H1 (cell line): ENCODE data around the gene TNPO3. TPM values are rescaled to one million over a fixed set of nuclear protein-coding genes. Genes with fewer than 3 reads are reported as not detected.

Experiments used
- CTCF ChIA-PET: fragments of 300-600 bp; sonication (Branson Sonifier 250); formaldehyde crosslinking; loops from one replicate; lab custom pipeline; 2021; ENCODE audit not compliant: partially characterized antibody; lab: Charles Lee
- POLR2A ChIA-PET: fragments of 300-600 bp; sonication (Branson Sonifier 250); formaldehyde crosslinking; loops from one replicate; lab custom pipeline; 2021; ENCODE audit warnings: inconsistent platforms; ENCODE audit not compliant: partially characterized antibody; lab: Charles Lee
- DNase-seq, 2 experiments: peaks; one replicate each; pipeline versions ENCODE4 v3.0.0 to v3.0.0-alpha.2; 2010 to 2022; ENCODE audit warnings: low spot score in 2 of 2, low read depth in 1 of 2, mixed read lengths in 1 of 2
- FAIRE-seq: peaks from 2 replicates; lab custom pipeline; 2011; peaks lifted over from hg19 to GRCh38; lab: Jason Lieb, UNC
- H2AFZ ChIP-seq: 2 replicates; pipeline ENCODE4 v1.8.1; 2012; ENCODE audit warnings: low read length, inconsistent platforms
- H2AK5ac ChIP-seq: 2 replicates; pipeline ENCODE4 v1.6.1; 2013; ENCODE audit warnings: low read depth, low read length
- H2BK120ac ChIP-seq: replicated peaks from 2 replicates; pipeline ENCODE3; 2013; ENCODE audit warnings: low read depth, low read length, inconsistent platforms
- H2BK12ac ChIP-seq: 2 replicates; pipeline ENCODE4 v1.6.1; 2013; ENCODE audit warnings: low read depth, low read length
- H2BK15ac ChIP-seq: 2 replicates; pipeline ENCODE4 v1.6.1; 2013; ENCODE audit warnings: low read length
- H2BK20ac ChIP-seq: 2 replicates; pipeline ENCODE4 v1.6.1; 2013; ENCODE audit warnings: low read length
- H2BK5ac ChIP-seq: 2 replicates; pipeline ENCODE4 v1.6.1; 2013; ENCODE audit warnings: low read depth, low read length
- H3K14ac ChIP-seq: 2 replicates; pipeline ENCODE4 v1.6.1; 2013; ENCODE audit warnings: inconsistent platforms; ENCODE audit not compliant: insufficient read length
- H3K18ac ChIP-seq: 2 replicates; pipeline ENCODE4 v1.6.1; 2013; ENCODE audit warnings: low read length; ENCODE audit errors: extremely low read depth
- H3K23ac ChIP-seq: 2 replicates; pipeline ENCODE4 v1.6.1; 2013; ENCODE audit warnings: inconsistent platforms; ENCODE audit not compliant: insufficient read length
- H3K23me2 ChIP-seq: 2 replicates; pipeline ENCODE4 v1.6.1; 2013; ENCODE audit warnings: low read depth, low read length
- H3K27ac ChIP-seq: 2 replicates; pipeline ENCODE4 v1.6.1; 2011; ENCODE audit warnings: low read depth, low read length, inconsistent platforms
- H3K27me3 ChIP-seq, 4 experiments: replicated peaks in 1 of 4; 1 replicate in 1 of 4; 2 replicates in 3 of 4; pipeline versions ENCODE4 v1.6.1 to v1.8.1; 2011 to 2013; ENCODE audit warnings: low read length in 3 of 4, mild to moderate bottlenecking in 3 of 4, inconsistent platforms in 2 of 4, mixed read lengths in 2 of 4, moderate library complexity in 1 of 4; ENCODE audit not compliant: control insufficient read depth in 3 of 4, insufficient read depth in 3 of 4; ENCODE audit errors: extremely low read depth in 1 of 4
- H3K36me3 ChIP-seq, 4 experiments: 2 replicates each; pipeline versions ENCODE4 v1.6.1 to v1.8.1; 2011 to 2013; ENCODE audit warnings: mild to moderate bottlenecking in 4 of 4, low read length in 3 of 4, moderate library complexity in 2 of 4, control low read depth in 1 of 4, inconsistent platforms in 1 of 4; ENCODE audit not compliant: insufficient read depth in 4 of 4, control insufficient read depth in 2 of 4
- H3K4ac ChIP-seq: replicated peaks from 2 replicates; pipeline ENCODE3; 2013; ENCODE audit warnings: low read length, low read depth, mixed read lengths, inconsistent platforms; ENCODE audit not compliant: insufficient read length
- H3K4me1 ChIP-seq, 4 experiments: replicated peaks in 1 of 4; 1 replicate in 1 of 4; 2 replicates in 3 of 4; pipeline versions ENCODE4 v1.6.1 to v1.8.1; 2011 to 2013; ENCODE audit warnings: low read length in 3 of 4, inconsistent platforms in 2 of 4, mixed read lengths in 1 of 4; ENCODE audit not compliant: insufficient read depth in 4 of 4, control insufficient read depth in 3 of 4
- H3K4me2 ChIP-seq, 2 experiments: 2 replicates each; pipeline versions ENCODE4 v1.6.1 to v1.8.1; 2011 to 2013; ENCODE audit warnings: low read depth in 2 of 2, low read length in 2 of 2, control low read depth in 1 of 2, inconsistent platforms in 1 of 2, mild to moderate bottlenecking in 1 of 2; ENCODE audit not compliant: insufficient read depth in 1 of 2
- H3K4me3 ChIP-seq, 4 experiments: fragments of 200-600, 300-600 bp in 1 of 4; sonication (generic), shearing (Covaris generic), sonication (Bioruptor Twin) in 1 of 4; 2 replicates each; pipeline versions ENCODE4 v1.5.1 to v1.8.1; 2011 to 2016; ENCODE audit warnings: low read length in 4 of 4, low read depth in 3 of 4, control low read depth in 2 of 4, inconsistent platforms in 2 of 4, mild to moderate bottlenecking in 2 of 4, mixed read lengths in 1 of 4, moderate library complexity in 1 of 4; ENCODE audit not compliant: insufficient read depth in 2 of 4; ENCODE audit errors: extremely low read depth in 1 of 4
- H3K56ac ChIP-seq: replicated peaks from 2 replicates; pipeline ENCODE3; 2013; ENCODE audit warnings: low read depth, mild to moderate bottlenecking, mixed read lengths, low read length, inconsistent platforms; ENCODE audit not compliant: insufficient read length
- H3K79me1 ChIP-seq: 2 replicates; pipeline ENCODE4 v1.6.1; 2013; ENCODE audit warnings: low read depth, low read length, control low read depth
- H3K79me2 ChIP-seq, 2 experiments: 2 replicates each; pipeline versions ENCODE4 v1.6.1 to v1.8.1; 2012 to 2013; ENCODE audit warnings: low read length in 2 of 2, mild to moderate bottlenecking in 2 of 2, inconsistent platforms in 1 of 2; ENCODE audit not compliant: insufficient read depth in 2 of 2, control insufficient read depth in 1 of 2
- H3K9ac ChIP-seq, 4 experiments: replicated peaks in 1 of 4; 1 replicate in 1 of 4; 2 replicates in 3 of 4; pipeline versions ENCODE4 v1.6.1 to v1.8.1; 2011 to 2013; ENCODE audit warnings: low read depth in 3 of 4, low read length in 3 of 4, control low read depth in 2 of 4, mild to moderate bottlenecking in 2 of 4, moderate library complexity in 2 of 4, inconsistent platforms in 1 of 4; ENCODE audit errors: extremely low read depth in 1 of 4
- H3K9me3 ChIP-seq, 2 experiments: 2 replicates each; pipeline versions ENCODE4 v1.6.1 to v1.8.1; 2012 to 2013; ENCODE audit warnings: mild to moderate bottlenecking in 2 of 2, moderate library complexity in 2 of 2, control low read depth in 1 of 2, inconsistent platforms in 1 of 2, low read depth in 1 of 2, low read length in 1 of 2, mixed read lengths in 1 of 2; ENCODE audit not compliant: insufficient read depth in 2 of 2
- H4K20me1 ChIP-seq, 2 experiments: replicated peaks in 1 of 2; 2 replicates each; pipeline versions ENCODE3 to v1.8.1; 2011 to 2013; ENCODE audit warnings: inconsistent platforms in 2 of 2, low read length in 2 of 2, mild to moderate bottlenecking in 1 of 2; ENCODE audit not compliant: insufficient read depth in 2 of 2, control insufficient read depth in 1 of 2
- H4K5ac ChIP-seq: 2 replicates; pipeline ENCODE4 v1.6.1; 2013; ENCODE audit warnings: low read length, low read depth, mixed read lengths, inconsistent platforms; ENCODE audit not compliant: insufficient read length
- H4K8ac ChIP-seq: 2 replicates; pipeline ENCODE4 v1.8.0; 2013; ENCODE audit warnings: mild to moderate bottlenecking, moderate library complexity, low read length, inconsistent platforms; ENCODE audit not compliant: insufficient read depth; ENCODE audit errors: extremely low read depth
- H4K91ac ChIP-seq: replicated peaks from 2 replicates; pipeline ENCODE3; 2013; ENCODE audit warnings: low read length, mixed read lengths, inconsistent platforms; ENCODE audit not compliant: insufficient read length
- POLR2A ChIP-seq, 2 experiments: IDR thresholded peaks; 1 replicate in 1 of 2; 2 replicates in 1 of 2; pipeline ENCODE4 v1.6.1; 2011; ENCODE audit warnings: low read depth in 2 of 2, low read length in 2 of 2, mild to moderate bottlenecking in 2 of 2; ENCODE audit errors: control extremely low read depth in 1 of 2
- RFX5 ChIP-seq: IDR thresholded peaks from 2 replicates; pipeline ENCODE4 v1.6.1; 2011; ENCODE audit warnings: low read depth, low read length, improper control_type of control experiment, borderline replicate concordance
- USF2 ChIP-seq: IDR thresholded peaks from 2 replicates; pipeline ENCODE4 v1.6.1; 2011; ENCODE audit warnings: low read length, improper control_type of control experiment
- WGBS, 2 experiments: shearing (Covaris generic) in 1 of 2; methylation state at CpG; one replicate each; pipeline versions ENCODE4 v1.1.6 to v1.1.7; 2013 to 2015; ENCODE audit warnings: low lambda C conversion rate in 2 of 2, mixed read lengths in 2 of 2, inconsistent platforms in 1 of 2, low coverage in 1 of 2, missing lambda C conversion rate in 1 of 2; ENCODE audit not compliant: insufficient replicate concordance in 2 of 2, insufficient coverage in 1 of 2, insufficient read length in 1 of 2; ENCODE audit errors: extremely low coverage in 1 of 2, missing lambda C conversion rate in 1 of 2; 5-methylcytosine and 5-hydroxymethylcytosine counted together
- polyA plus RNA-seq, 7 experiments: library from polyadenylated mRNA; depleted of rRNA in 3 of 7; stranded (reverse) in 5 of 7; unstranded in 2 of 7; fragments of >200 nt in 5 of 7; fragments of 200-250 nt in 2 of 7; gene quantifications; 1 replicate in 5 of 7; 2 replicates in 1 of 7; 4 replicates in 1 of 7; pipeline versions ENCODE4 v1.2.1 to v1.2.3, GENCODE V29; 2011 to 2013; ENCODE audit warnings: missing spikeins in 2 of 7, mixed read lengths in 2 of 7
- total RNA-seq: library from RNA; stranded (reverse); fragmentation: NEBNext Ultra II Directional; extraction: Animal tissue kit (Norgen Biotek cat#: 25700); gene quantifications from 2 replicates; pipeline ENCODE4 v1.2.1, GENCODE V29; 2021

TNPO3 gene
- total and polyA plus RNA-seq, 2 of the 8 experiments (the other 6 are each of a cell fraction or from before 2014, with no cell fraction given): 67.6 to 99.2 TPM

GRCh38 chr7:128948976-128949760, 105.7 kb downstream of the TNPO3 start:
- no peaks in the 10 kb centered on the region for H3K79me2 ChIP-seq
- H2AK5ac ChIP-seq: no peak overlapping the region
- H3K14ac ChIP-seq: no peak overlapping the region
- ChIA-PET CTCF (interaction anchor here (0.5 to 7.0 kb wide), 10 partner anchors 9 to 430 kb away, joined by 3 to 42 read pairs (median 6); partner anchors contain the start of genes IRF5 and KCP), POLR2A (interaction anchor here (0.6 to 2.1 kb wide), 5 partner anchors 9 to 119 kb away, joined by 3 to 7 read pairs (median 4); partner anchors contain the start of gene IRF5)
- no peak overlapping the region for H4K8ac ChIP-seq
- H2BK12ac ChIP-seq: no peak overlapping the region
- no peak overlapping the region for H3K27ac ChIP-seq
- DNase-seq (no peak), FAIRE-seq (no peak)
- H3K23me2 ChIP-seq: no peaks in the 10 kb centered on the region; the same call in 1 of the 2 replicates
- no peak overlapping the region for H3K56ac ChIP-seq
- no peak overlapping the region for H2BK20ac ChIP-seq
- H4K5ac ChIP-seq: no peak overlapping the region
- H3K36me3 ChIP-seq: peaks cover 0 to 17% (median 3%) of the 10 kb centered on the region in 4 experiments; a peak in 4 of 8 replicates
- no peak overlapping the region for H3K4ac ChIP-seq
- H2AFZ ChIP-seq: no peak overlapping the region
- WGBS, 2 experiments: 78% methylated on average over 4 of the region's 4 CpGs; no CpG with 5 or more reads in 1 of the 2 experiments
- H3K27me3 ChIP-seq: no peaks in the 10 kb centered on the region; a peak in 1 of 7 replicates
- H4K20me1 ChIP-seq: no peaks in the 10 kb centered on the region
- H4K91ac ChIP-seq: no peak overlapping the region
- H2BK120ac ChIP-seq: no peak overlapping the region
- no peaks in the 10 kb centered on the region for H3K9me3 ChIP-seq
- H3K79me1 ChIP-seq: no peaks in the 10 kb centered on the region
- H3K4me3 ChIP-seq: no peak overlapping the region
- H2BK5ac ChIP-seq: no peak overlapping the region
- H3K9ac ChIP-seq: no peak overlapping the region
- H2BK15ac ChIP-seq: no peak overlapping the region
- H3K4me1 ChIP-seq: peaks cover 0 to 3% (median under 1%) of the 10 kb centered on the region in 4 experiments; a peak in 2 of 7 replicates
- no peak overlapping the region for H3K18ac ChIP-seq
- H3K4me2 ChIP-seq: no peak overlapping the region
- no peak for TF ChIP-seq RFX5
- TF ChIP-seq USF2: no peak
- TF ChIP-seq POLR2A (IDR thresholded peaks at IDR 0.05; ENCODE audit: control extremely low read depth in 1 of 2, low read depth in 2 of 2, low read length in 2 of 2): peak in 1 of 2 experiments; percentile 20; a peak in 1 of 3 replicates
- no peak overlapping the region for H3K23ac ChIP-seq
